Measurements from ENCODE around the gene MCCD1.
A peak's percentile ranks its signal among the peaks of the same experiment; 100 is the strongest.

The MCCD1 gene

GRCh38 chr6:31576897-31577578, 48.3 kb downstream of the MCCD1 start:
- Histone ChIP-seq H3K79me2 (ENCODE audit: insufficient read depth, low read length) (peaks cover 51% of the 10 kb centered on the region), H3K9me2 (replicated peaks; ENCODE audit: insufficient read depth, low read length) (no peaks in the 10 kb centered on the region), H3K36me3 (ENCODE audit: low read length) (peaks cover 3% of the 10 kb centered on the region; the same call in 1 of the 2 replicates), H2AFZ (ENCODE audit: low read depth, low read length, severe bottlenecking) (no peak overlapping the region), H3F3A (ENCODE audit: insufficient read depth) (peaks cover 86% of the 10 kb centered on the region), H3K4me3 (ENCODE audit: insufficient read depth, low read length, poor library complexity, severe bottlenecking) (peak overlapping the region; percentile 71), H3K27ac (ENCODE audit: low read depth, low read length) (peak overlapping the region; percentile 92), H3K27me3 (ENCODE audit: low read length) (no peaks in the 10 kb centered on the region), H3K9me3 (ENCODE audit: insufficient read depth, low read length) (no peaks in the 10 kb centered on the region), H3K4me2 (ENCODE audit: low read depth, low read length, poor library complexity, severe bottlenecking) (peak overlapping the region; percentile 86), H3K9ac (ENCODE audit: low read length) (peak overlapping the region; percentile 84), H4K20me1 (ENCODE audit: low read depth, low read length) (no peaks in the 10 kb centered on the region)
- TF ChIP-seq, protein P1, sequence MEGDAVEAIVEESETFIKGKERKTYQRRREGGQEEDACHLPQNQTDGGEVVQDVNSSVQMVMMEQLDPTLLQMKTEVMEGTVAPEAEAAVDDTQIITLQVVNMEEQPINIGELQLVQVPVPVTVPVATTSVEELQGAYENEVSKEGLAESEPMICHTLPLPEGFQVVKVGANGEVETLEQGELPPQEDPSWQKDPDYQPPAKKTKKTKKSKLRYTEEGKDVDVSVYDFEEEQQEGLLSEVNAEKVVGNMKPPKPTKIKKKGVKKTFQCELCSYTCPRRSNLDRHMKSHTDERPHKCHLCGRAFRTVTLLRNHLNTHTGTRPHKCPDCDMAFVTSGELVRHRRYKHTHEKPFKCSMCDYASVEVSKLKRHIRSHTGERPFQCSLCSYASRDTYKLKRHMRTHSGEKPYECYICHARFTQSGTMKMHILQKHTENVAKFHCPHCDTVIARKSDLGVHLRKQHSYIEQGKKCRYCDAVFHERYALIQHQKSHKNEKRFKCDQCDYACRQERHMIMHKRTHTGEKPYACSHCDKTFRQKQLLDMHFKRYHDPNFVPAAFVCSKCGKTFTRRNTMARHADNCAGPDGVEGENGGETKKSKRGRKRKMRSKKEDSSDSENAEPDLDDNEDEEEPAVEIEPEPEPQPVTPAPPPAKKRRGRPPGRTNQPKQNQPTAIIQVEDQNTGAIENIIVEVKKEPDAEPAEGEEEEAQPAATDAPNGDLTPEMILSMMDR (IDR thresholded peaks at IDR 0.05; ENCODE audit: insufficient read depth, low read length, poor library complexity, severe bottlenecking): no peak
- no peak for TF ChIP-seq EZH2phosphoT487 (conservative IDR thresholded peaks at IDR 0.05; ENCODE audit: low read length)

DNA sequence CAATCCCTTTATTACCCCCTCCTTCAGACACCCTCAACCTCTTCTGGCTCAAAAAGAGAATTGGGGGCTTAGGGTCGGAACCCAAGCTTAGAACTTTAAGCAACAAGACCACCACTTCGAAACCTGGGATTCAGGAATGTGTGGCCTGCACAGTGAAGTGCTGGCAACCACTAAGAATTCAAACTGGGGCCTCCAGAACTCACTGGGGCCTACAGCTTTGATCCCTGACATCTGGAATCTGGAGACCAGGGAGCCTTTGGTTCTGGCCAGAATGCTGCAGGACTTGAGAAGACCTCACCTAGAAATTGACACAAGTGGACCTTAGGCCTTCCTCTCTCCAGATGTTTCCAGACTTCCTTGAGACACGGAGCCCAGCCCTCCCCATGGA, 48.8 kb downstream of the MCCD1 start:
- peak overlapping the region; percentile 92 for H3K27ac ChIP-seq (ENCODE audit: low read depth, low read length)
- peak overlapping the region; percentile 71 for H3K4me3 ChIP-seq (ENCODE audit: insufficient read depth, low read length, poor library complexity, severe bottlenecking)
- H3K9me3 ChIP-seq (ENCODE audit: insufficient read depth, low read length): no peaks in the 10 kb centered on the region
- TF ChIP-seq, protein P1 (IDR thresholded peaks at IDR 0.05; ENCODE audit: insufficient read depth, low read length, poor library complexity, severe bottlenecking): no peak
- TF ChIP-seq EZH2phosphoT487 (conservative IDR thresholded peaks at IDR 0.05; ENCODE audit: low read length): no peak
- H3K4me2 ChIP-seq (ENCODE audit: low read depth, low read length, poor library complexity, severe bottlenecking): peak overlapping the region; percentile 86
- no peaks in the 10 kb centered on the region for H3K9me2 ChIP-seq (replicated peaks; ENCODE audit: insufficient read depth, low read length)
- peak overlapping the region; percentile 84 for H3K9ac ChIP-seq (ENCODE audit: low read length)
- H3K79me2 ChIP-seq (ENCODE audit: insufficient read depth, low read length): peaks cover 48% of the 10 kb centered on the region
- H3K27me3 ChIP-seq (ENCODE audit: low read length): no peaks in the 10 kb centered on the region
- H3F3A ChIP-seq (ENCODE audit: insufficient read depth): peaks cover 86% of the 10 kb centered on the region
- H3K36me3 ChIP-seq (ENCODE audit: low read length): peaks cover 3% of the 10 kb centered on the region; the same call in 1 of the 2 replicates
- no peaks in the 10 kb centered on the region for H4K20me1 ChIP-seq (ENCODE audit: low read depth, low read length)
- no peak overlapping the region for H2AFZ ChIP-seq (ENCODE audit: low read depth, low read length, severe bottlenecking)

GRCh38 chr6:31578184-31579118, 49.7 kb downstream of the MCCD1 start:
- Histone ChIP-seq H3K9me2 (replicated peaks; ENCODE audit: insufficient read depth, low read length) (no peaks in the 10 kb centered on the region), H3K36me3 (ENCODE audit: low read length) (peaks cover 3% of the 10 kb centered on the region; the same call in 1 of the 2 replicates), H3F3A (ENCODE audit: insufficient read depth) (peaks cover 90% of the 10 kb centered on the region), H3K4me3 (ENCODE audit: insufficient read depth, low read length, poor library complexity, severe bottlenecking) (no peak overlapping the region), H3K9ac (ENCODE audit: low read length) (no peak overlapping the region; the same call in 1 of the 2 replicates), H3K4me2 (ENCODE audit: low read depth, low read length, poor library complexity, severe bottlenecking) (peak overlapping the region; percentile 86), H3K27ac (ENCODE audit: low read depth, low read length) (peak overlapping the region; percentile 92), H2AFZ (ENCODE audit: low read depth, low read length, severe bottlenecking) (no peak overlapping the region), H3K27me3 (ENCODE audit: low read length) (no peaks in the 10 kb centered on the region), H3K79me2 (ENCODE audit: insufficient read depth, low read length) (peaks cover 43% of the 10 kb centered on the region), H3K9me3 (ENCODE audit: insufficient read depth, low read length) (no peaks in the 10 kb centered on the region), H4K20me1 (ENCODE audit: low read depth, low read length) (no peaks in the 10 kb centered on the region)
- TF ChIP-seq EZH2phosphoT487 (conservative IDR thresholded peaks at IDR 0.05; ENCODE audit: low read length): no peak
- TF ChIP-seq, protein P1 (IDR thresholded peaks at IDR 0.05; ENCODE audit: insufficient read depth, low read length, poor library complexity, severe bottlenecking): no peak

Data from SU-DHL-6 (cell line).